GM19397 (cell line): ENCODE data around the gene CEBPE.

ENCODE experiments used
- ATAC-seq: cut with Tn5 transposase; IDR thresholded peaks from one replicate; pipeline ENCODE4 v1.9.1; 2021; ENCODE audit warnings: mild to moderate bottlenecking, moderate library complexity; ENCODE audit not compliant: unreplicated experiment

The CEBPE gene

GRCh38 chr14:23118506-23119362, at the start of gene CEBPE:
Gene CEBPE, minus strand, starts transcription at chr14:23119255. Its CDS starts 164 bp downstream, at chr14:23119091.
- no peak for ATAC-seq

GRCh38 chr14:23168246-23168645, 49.2 kb upstream of the CEBPE start:
- no peak for ATAC-seq

- ATAC-seq: no peak
These were observed 48.2 kb upstream of the CEBPE start for GRCh38 chr14:23167116-23167847.

- no peak for ATAC-seq
These were observed 45.9 kb upstream of the CEBPE start for GRCh38 chr14:23164949-23165348.

- no peak for ATAC-seq
These were observed 45.2 kb upstream of the CEBPE start for GRCh38 chr14:23164250-23164649.

DNA sequence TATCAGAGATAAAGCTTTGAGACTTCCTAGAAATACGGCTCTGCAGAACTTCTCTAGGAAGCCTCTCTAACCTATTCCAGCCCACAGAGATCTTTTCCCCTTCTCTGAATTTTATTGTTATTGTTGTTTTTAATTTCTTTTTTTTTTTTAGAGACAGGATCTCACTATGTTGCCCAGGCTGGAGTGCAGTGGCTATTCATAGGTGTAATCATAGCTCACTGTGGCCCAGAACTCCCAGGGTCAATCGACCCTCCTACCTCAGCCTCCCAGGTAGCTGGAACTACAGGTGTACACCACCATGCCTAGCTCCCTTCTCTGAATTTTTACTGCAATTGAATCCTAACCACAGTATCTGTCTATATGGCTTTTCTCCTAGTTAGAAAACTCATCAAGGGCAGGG, 44.8 kb upstream of the CEBPE start:
- no peak for ATAC-seq

GRCh38 chr14:23162800-23163199, 43.7 kb upstream of the CEBPE start:
- ATAC-seq: no peak

DNA sequence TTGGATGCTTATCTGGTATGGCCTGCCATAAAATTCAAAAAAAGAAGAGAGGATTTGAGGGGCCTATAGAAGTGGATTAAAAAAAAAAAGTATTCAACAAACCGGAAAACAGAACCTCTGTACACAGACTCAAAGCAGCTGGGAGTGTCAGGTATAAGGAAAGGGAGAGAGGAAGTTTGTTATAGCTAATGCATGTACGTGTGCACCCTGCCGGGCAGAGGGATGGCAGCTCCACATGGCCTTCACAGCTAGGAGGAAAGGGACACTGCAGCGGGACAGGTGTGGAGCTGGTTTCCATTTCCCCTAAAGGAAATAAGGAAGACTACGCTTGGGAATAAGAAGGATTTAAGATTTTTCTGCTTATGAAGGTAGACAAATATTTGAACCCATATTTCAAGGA, 43.0 kb upstream of the CEBPE start:
- no peak for ATAC-seq

- ATAC-seq: no peak
These were observed 42.0 kb upstream of the CEBPE start for GRCh38 chr14:23160924-23161522.

- ATAC-seq: no peak
These were observed 40.5 kb upstream of the CEBPE start for GRCh38 chr14:23159532-23159931.

DNA sequence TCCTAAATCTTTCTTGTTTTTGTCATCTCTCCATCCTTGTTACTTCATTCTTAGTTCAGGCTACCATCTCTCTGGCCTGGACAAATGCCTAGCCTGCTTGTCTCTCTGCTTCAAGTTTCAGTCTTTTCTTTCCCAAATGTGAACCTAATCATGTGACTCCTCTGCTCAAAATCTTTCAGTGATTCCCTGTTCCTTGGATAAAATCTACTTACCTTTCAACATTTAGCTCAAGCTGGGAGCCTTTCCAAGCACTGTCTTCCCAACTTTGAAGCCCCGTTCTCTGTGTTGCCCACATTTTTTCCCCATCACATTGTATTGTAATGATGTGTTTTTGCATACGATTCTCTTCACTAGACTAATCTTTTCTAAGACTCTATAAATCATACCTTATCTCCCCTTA, 39.7 kb upstream of the CEBPE start:
- no peak for ATAC-seq

DNA sequence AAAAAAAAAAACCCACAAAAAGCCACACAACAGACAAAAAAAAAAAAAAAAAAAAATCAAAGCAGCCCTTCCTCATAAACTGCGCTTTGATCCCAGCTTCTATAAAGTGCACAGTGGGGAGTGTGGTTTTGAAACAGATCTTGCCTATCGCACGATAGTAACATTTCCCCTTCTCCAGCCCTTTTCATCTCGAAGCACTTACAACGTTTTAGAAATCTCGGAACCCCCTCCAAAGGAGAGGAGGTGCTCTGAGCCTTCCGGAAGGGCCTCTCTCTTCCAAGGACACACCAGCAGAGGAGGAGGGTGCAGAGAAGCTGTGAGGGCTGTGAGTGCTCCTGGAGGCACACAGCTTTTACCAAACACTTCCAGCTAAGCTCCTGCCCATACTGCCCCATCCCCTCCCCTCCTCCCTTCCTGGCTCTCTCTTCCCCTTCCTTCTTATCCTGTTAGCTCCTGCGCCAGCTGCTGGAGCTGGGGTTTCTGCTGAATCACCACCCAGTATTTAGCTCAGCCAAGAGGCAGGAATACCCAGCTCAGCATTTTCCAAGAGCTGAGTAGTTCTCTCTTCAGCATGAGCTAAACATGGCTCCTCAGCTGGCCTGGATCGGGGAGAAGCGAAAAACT, 36.0 kb upstream of the CEBPE start:
- ATAC-seq: no peak

DNA sequence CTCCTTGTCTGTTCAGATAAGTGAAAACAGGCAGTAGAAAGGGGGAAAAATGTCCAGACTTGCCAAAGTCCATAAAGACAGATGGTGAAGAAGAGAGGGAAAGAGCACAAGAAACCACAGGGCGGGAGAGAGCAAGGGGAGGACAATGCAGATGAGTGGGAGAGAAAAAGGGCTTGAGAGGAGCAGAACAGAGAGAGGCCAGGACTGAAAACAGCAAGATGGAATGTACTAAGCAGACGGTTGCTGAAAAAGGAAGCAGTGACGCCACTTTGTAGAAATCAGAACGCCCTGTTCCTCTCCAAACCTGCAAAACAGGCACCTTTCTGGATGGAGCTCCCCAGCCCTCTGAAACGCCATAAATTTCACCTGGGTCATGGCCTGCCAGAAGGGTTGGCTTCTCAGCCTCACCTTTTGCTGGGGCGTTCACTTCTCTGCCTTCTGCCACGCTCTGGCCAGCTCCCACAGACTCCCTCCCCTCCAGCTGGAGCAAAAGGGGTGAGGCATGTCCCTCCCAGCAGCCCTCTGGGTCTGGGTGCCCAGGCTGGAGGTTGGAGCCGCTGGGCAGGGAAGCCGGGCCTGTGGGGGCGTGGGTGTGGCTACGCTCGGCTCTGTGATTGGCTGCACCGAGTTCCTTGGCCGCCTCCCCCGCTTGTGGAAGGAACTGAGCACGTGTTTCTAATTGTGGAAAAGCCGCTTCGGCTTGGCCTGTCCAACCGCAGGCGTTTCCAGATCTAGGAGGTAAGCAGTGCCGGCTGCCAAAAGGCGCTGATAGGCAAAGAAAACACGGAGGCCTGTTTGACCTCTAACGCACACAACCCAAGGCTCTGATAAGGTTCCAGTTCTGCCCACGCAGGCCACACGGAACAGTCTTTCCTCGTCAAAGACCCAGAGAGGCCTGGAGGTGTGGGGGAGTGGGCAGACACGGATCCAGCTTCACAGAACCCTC, 35.1 kb upstream of the CEBPE start:
- ATAC-seq: no peak

DNA sequence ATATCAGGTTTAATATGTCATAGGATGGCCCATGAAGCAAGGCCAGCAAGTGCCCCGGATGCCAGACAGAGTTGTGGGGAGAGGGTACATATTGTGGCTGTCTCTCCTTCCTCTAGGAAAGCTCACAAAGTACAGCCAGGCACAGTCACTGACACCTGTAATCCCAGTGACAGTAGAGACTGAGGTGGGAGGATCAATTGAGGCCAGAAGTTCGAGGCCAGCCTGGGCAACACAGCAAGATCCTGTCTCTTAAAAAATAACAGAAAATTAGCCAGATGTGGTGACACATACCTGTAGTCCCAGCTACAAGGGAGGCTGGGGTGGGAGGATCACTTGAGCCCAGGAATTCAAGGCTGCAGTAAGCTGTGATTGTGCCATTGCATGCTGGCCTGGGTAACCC, 32.3 kb upstream of the CEBPE start:
- ATAC-seq: no peak

DNA sequence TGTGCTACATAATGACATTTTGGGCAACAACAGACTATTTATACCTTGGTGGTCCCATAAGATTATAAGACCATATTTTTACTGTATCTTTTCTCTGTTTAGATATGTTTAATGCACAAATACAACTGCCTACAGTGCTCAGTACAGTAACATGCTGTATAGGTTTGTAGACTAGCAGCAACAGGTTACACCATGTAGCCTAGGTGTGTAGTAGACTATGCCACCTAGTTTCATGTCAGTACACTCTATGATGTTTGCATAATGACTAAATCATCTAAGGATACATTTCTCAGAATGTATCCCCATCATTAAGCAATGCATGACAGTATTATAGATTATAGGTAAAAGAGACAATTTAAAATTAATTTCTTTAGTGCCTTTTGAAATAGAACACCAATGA, 30.7 kb upstream of the CEBPE start:
- ATAC-seq: no peak

DNA sequence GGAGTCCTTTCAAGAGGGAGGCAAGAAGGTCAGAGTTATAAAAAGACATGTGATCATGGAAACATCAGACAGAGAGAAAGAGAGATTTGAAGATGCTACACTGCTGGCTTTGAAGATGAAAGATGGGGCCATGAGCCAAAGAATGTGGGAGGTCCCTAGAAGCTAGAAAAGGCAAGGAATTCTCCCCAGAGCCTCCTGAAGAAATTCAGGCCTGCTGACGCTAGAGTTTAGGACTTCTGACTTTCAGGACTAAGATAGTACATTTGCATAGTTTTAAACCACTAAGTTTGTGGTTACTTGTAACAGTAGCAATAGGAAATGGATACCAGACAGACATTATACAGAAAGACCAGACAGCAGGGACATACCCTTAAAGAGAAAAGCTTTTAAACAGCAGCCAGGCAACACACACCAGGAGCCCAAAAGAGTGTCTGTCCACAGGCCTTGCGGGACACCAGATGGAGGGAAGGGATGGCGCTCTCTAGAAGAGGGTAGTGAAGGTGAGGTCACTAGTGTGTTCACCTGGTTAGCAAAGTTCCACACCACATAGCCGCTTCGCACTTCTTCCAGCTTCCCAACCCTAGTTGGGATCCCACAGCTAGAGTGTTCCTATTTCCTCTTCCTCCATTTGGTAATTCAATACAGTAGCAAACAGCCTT, 29.7 kb upstream of the CEBPE start:
- no peak for ATAC-seq

GRCh38 chr14:23147676-23148075, 28.6 kb upstream of the CEBPE start:
- no peak for ATAC-seq

DNA sequence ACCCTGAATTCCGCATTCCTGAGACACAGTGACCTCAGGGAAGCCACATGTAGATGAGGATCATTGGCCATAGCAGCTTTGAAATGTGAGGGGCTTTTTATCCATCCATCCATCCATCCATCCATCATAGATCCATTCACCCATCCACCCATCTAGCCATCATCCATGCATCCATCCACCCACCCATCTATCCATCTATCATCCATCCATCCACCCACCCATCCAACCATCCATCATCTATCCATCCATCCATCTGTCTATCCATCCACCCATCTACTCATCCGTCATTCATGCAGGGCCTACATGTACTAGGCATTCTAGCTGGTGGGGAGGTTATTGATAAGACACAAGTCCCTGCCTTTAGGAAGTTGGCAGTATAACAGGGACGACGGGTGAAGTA, 27.9 kb upstream of the CEBPE start:
- no peak for ATAC-seq

GRCh38 chr14:23146351-23146910, 27.4 kb upstream of the CEBPE start:
- no peak for ATAC-seq
